ENCODE data around the gene HSPA12B. TPM values are rescaled to one million over a fixed set of nuclear protein-coding genes. Genes with fewer than 3 reads are reported as not detected.

HSPA12B gene
- total RNA-seq, 1 experiment from 2014 or later, result 2.7 TPM

GRCh38 chr20:3755269-3755668, 22.8 kb downstream of the HSPA12B start:
- H4K5ac ChIP-seq (ENCODE audit: insufficient read length, low read depth, low read length), result no peak overlapping the region
- H3K56ac ChIP-seq (ENCODE audit: insufficient read length, low read depth, low read length), result no peak overlapping the region
- H2AFZ ChIP-seq (ENCODE audit: low read length), result no peak overlapping the region
- H4K91ac ChIP-seq (ENCODE audit: insufficient read length, low read depth, low read length), result no peak overlapping the region
- H3K14ac ChIP-seq (ENCODE audit: insufficient read depth, low read length), result no peak overlapping the region
- H2BK5ac ChIP-seq (ENCODE audit: insufficient read length, low read length), result no peak overlapping the region
- WGBS (ENCODE audit: extremely low coverage, insufficient read length, low lambda C conversion rate), result no CpG with 5 or more reads among the region's 7 CpGs
- no peak overlapping the region for H3K4me2 ChIP-seq (ENCODE audit: insufficient read depth, insufficient read length, low read length)
- no peak overlapping the region for H3K4ac ChIP-seq (ENCODE audit: low read depth, low read length)
- no peak overlapping the region for H4K8ac ChIP-seq (replicated peaks; ENCODE audit: insufficient read length, low read depth, low read length)
- H3K27me3 Mint-ChIP-seq (ENCODE audit: low read depth), result peaks cover 19% of the 10 kb centered on the region
- peaks cover 11% of the 10 kb centered on the region for H3K27me3 ChIP-seq (ENCODE audit: insufficient read depth, low read length)
- peaks cover 11% of the 10 kb centered on the region for H3K23me2 ChIP-seq (ENCODE audit: insufficient read length, low read depth, low read length, poor library complexity, severe bottlenecking)
- H2BK12ac ChIP-seq (ENCODE audit: insufficient read length, low read depth, low read length), result no peak overlapping the region
- H3T11ph ChIP-seq (ENCODE audit: low read length), result no peak overlapping the region
- no peaks in the 10 kb centered on the region for H3K9me3 Mint-ChIP-seq
- H3K27ac Mint-ChIP-seq, result peak overlapping the region in 1 of 3 experiments; percentile 82; a peak in 1 of 7 replicates
- H3K9me3 ChIP-seq (ENCODE audit: control insufficient read depth, low read depth, low read length), result no peaks in the 10 kb centered on the region
- no peak overlapping the region for H2AK5ac ChIP-seq (ENCODE audit: insufficient read length, low read length)
- H2BK120ac ChIP-seq (ENCODE audit: low read depth, low read length, poor library complexity, severe bottlenecking), result no peak overlapping the region
- DNase-seq, result no peak
- H3K4me1 ChIP-seq (ENCODE audit: insufficient read depth, low read length), result peaks cover 2% of the 10 kb centered on the region; the same call in 1 of the 2 replicates
- peaks cover 7 to 15% of the 10 kb centered on the region in 2 experiments; a peak in 3 of 4 replicates for H3K4me1 Mint-ChIP-seq
- no peaks in the 10 kb centered on the region for H3K79me1 ChIP-seq (ENCODE audit: insufficient read depth, low read depth, low read length, poor library complexity, severe bottlenecking)
- no peaks in the 10 kb centered on the region for H4K20me1 ChIP-seq (ENCODE audit: control insufficient read depth, insufficient read depth, insufficient read length)
- no peak overlapping the region for H2BK20ac ChIP-seq (ENCODE audit: low read depth, low read length, poor library complexity, severe bottlenecking)
- H2BK15ac ChIP-seq (ENCODE audit: low read depth, low read length), result no peak overlapping the region
- H3K18ac ChIP-seq (ENCODE audit: insufficient read length, low read depth, low read length), result no peak overlapping the region
- H3K9ac ChIP-seq (ENCODE audit: extremely low read depth, insufficient read length, low read length), result no peak overlapping the region
- H3K36me3 Mint-ChIP-seq (ENCODE audit: insufficient read depth in 1 of 3, low read depth in 3 of 3), result peaks cover 25 to 38% (median 29%) of the 10 kb centered on the region in 3 experiments; a peak in 6 of 7 replicates
- H3K4me3 Mint-ChIP-seq, result no peak overlapping the region
- H3K23ac ChIP-seq (ENCODE audit: insufficient read length, low read depth, low read length), result no peak overlapping the region
- TF ChIP-seq, protein P1, sequence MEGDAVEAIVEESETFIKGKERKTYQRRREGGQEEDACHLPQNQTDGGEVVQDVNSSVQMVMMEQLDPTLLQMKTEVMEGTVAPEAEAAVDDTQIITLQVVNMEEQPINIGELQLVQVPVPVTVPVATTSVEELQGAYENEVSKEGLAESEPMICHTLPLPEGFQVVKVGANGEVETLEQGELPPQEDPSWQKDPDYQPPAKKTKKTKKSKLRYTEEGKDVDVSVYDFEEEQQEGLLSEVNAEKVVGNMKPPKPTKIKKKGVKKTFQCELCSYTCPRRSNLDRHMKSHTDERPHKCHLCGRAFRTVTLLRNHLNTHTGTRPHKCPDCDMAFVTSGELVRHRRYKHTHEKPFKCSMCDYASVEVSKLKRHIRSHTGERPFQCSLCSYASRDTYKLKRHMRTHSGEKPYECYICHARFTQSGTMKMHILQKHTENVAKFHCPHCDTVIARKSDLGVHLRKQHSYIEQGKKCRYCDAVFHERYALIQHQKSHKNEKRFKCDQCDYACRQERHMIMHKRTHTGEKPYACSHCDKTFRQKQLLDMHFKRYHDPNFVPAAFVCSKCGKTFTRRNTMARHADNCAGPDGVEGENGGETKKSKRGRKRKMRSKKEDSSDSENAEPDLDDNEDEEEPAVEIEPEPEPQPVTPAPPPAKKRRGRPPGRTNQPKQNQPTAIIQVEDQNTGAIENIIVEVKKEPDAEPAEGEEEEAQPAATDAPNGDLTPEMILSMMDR (conservative IDR thresholded peaks at IDR 0.05), result no peak
- no peak overlapping the region for H3K27ac ChIP-seq (ENCODE audit: insufficient read length, low read depth, low read length)
- H3K79me2 ChIP-seq (ENCODE audit: insufficient read depth, low read length), result no peaks in the 10 kb centered on the region

Data from H9 (cell line).